ENCODE data around the gene KCNJ6.

DNA sequence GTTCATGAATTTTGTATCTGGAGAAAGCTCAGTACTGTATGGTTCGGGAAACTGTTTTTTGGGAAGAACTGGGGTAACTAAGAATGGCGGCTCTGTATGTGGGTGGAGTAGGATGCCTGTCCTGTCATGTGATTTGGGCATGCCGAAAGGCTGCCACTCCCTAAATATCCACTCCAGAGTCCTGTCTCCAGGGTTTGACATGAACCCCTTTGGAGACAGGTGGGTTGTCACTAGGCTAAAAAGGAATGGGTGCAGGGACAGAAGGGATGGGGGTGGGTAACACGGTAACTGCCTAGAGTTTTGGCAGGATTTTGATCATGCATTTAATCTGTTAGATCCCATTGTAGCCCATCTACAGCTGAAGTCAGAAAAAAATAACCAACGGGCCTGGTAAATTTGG, 150.1 kb downstream of the KCNJ6 start:
- TF ChIP-seq, protein P1, sequence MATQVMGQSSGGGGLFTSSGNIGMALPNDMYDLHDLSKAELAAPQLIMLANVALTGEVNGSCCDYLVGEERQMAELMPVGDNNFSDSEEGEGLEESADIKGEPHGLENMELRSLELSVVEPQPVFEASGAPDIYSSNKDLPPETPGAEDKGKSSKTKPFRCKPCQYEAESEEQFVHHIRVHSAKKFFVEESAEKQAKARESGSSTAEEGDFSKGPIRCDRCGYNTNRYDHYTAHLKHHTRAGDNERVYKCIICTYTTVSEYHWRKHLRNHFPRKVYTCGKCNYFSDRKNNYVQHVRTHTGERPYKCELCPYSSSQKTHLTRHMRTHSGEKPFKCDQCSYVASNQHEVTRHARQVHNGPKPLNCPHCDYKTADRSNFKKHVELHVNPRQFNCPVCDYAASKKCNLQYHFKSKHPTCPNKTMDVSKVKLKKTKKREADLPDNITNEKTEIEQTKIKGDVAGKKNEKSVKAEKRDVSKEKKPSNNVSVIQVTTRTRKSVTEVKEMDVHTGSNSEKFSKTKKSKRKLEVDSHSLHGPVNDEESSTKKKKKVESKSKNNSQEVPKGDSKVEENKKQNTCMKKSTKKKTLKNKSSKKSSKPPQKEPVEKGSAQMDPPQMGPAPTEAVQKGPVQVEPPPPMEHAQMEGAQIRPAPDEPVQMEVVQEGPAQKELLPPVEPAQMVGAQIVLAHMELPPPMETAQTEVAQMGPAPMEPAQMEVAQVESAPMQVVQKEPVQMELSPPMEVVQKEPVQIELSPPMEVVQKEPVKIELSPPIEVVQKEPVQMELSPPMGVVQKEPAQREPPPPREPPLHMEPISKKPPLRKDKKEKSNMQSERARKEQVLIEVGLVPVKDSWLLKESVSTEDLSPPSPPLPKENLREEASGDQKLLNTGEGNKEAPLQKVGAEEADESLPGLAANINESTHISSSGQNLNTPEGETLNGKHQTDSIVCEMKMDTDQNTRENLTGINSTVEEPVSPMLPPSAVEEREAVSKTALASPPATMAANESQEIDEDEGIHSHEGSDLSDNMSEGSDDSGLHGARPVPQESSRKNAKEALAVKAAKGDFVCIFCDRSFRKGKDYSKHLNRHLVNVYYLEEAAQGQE (IDR thresholded peaks at IDR 0.05; ENCODE audit: insufficient read depth in 1 of 2, low read depth in 2 of 2, low read length in 1 of 2) = no peak
- TF ChIP-seq, protein P2, sequence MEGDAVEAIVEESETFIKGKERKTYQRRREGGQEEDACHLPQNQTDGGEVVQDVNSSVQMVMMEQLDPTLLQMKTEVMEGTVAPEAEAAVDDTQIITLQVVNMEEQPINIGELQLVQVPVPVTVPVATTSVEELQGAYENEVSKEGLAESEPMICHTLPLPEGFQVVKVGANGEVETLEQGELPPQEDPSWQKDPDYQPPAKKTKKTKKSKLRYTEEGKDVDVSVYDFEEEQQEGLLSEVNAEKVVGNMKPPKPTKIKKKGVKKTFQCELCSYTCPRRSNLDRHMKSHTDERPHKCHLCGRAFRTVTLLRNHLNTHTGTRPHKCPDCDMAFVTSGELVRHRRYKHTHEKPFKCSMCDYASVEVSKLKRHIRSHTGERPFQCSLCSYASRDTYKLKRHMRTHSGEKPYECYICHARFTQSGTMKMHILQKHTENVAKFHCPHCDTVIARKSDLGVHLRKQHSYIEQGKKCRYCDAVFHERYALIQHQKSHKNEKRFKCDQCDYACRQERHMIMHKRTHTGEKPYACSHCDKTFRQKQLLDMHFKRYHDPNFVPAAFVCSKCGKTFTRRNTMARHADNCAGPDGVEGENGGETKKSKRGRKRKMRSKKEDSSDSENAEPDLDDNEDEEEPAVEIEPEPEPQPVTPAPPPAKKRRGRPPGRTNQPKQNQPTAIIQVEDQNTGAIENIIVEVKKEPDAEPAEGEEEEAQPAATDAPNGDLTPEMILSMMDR (IDR thresholded peaks at IDR 0.05) = no peak
